ENCODE measurements around the gene RHOA.

DNA sequence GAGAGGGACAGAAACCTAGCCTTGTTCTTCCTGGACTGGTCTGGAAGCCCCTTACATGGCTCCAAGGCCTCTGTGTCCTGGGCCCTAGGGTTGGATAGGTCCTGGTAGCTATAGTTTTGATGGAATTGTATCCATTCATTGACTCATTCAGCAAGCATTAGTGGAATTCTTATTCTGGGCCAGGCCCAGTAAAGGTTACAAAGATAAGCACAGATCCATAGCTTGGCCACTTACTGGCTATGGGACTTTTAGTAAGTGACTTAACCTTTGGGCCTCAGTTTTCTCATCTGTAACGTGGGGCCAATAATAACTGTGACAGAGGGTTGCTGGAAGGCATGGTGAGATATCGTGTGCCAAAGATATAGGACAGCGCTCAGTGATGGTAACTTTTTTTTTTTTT is 44.7 kb upstream of the RHOA start:
- TF ChIP-seq, protein P1, sequence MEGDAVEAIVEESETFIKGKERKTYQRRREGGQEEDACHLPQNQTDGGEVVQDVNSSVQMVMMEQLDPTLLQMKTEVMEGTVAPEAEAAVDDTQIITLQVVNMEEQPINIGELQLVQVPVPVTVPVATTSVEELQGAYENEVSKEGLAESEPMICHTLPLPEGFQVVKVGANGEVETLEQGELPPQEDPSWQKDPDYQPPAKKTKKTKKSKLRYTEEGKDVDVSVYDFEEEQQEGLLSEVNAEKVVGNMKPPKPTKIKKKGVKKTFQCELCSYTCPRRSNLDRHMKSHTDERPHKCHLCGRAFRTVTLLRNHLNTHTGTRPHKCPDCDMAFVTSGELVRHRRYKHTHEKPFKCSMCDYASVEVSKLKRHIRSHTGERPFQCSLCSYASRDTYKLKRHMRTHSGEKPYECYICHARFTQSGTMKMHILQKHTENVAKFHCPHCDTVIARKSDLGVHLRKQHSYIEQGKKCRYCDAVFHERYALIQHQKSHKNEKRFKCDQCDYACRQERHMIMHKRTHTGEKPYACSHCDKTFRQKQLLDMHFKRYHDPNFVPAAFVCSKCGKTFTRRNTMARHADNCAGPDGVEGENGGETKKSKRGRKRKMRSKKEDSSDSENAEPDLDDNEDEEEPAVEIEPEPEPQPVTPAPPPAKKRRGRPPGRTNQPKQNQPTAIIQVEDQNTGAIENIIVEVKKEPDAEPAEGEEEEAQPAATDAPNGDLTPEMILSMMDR (IDR thresholded peaks at IDR 0.05), result no peak
- TF ChIP-seq POLR2AphosphoS5 (IDR thresholded peaks at IDR 0.05), result no peak

Data from breast epithelium (tissue), 3 donors.